Fibroblast of peridontal ligament (primary cell): Measurements from ENCODE around the gene COPE.
"Not testable (repeated sequence)": the region's sequence is repeated elsewhere in the genome, so short reads cannot be mapped to it uniquely, and the experiment has no call there.

ENCODE experiments used
- DNase-seq: peaks from one replicate; pipeline ENCODE4 v3.0.0-alpha.2; 2010; ENCODE audit errors: extremely low read depth

COPE gene

GRCh38 chr19:18908917-18909619, 10.1 kb downstream of the COPE start:
- DNase-seq: no peak

GRCh38 chr19:18906605-18907519, 12.3 kb downstream of the COPE start:
- no peak for DNase-seq

- DNase-seq: no peak
These were observed 13.5 kb downstream of the COPE start for GRCh38 chr19:18905513-18906236.

- DNase-seq: no peak
These were observed 14.1 kb downstream of the COPE start for GRCh38 chr19:18905058-18905456.

GRCh38 chr19:18904334-18905057, 14.7 kb downstream of the COPE start:
- no peak for DNase-seq

GRCh38 chr19:18903156-18904037, 15.8 kb downstream of the COPE start:
- DNase-seq: no peak

GRCh38 chr19:18902519-18902918, 16.7 kb downstream of the COPE start:
- not testable (repeated sequence) for DNase-seq

- no peak for DNase-seq
These were observed 17.7 kb downstream of the COPE start for GRCh38 chr19:18901491-18901890.

- DNase-seq: no peak
These were observed 18.3 kb downstream of the COPE start for GRCh38 chr19:18900700-18901481.

- DNase-seq: no peak
These were observed 19.3 kb downstream of the COPE start for GRCh38 chr19:18899624-18900560.

GRCh38 chr19:18898607-18899408, 20.4 kb downstream of the COPE start:
- no peak for DNase-seq

- DNase-seq: no peak
These were observed 21.0 kb downstream of the COPE start for GRCh38 chr19:18898081-18898606.

GRCh38 chr19:18897094-18898029, 21.8 kb downstream of the COPE start:
- no peak for DNase-seq

- DNase-seq: no peak
These were observed 22.8 kb downstream of the COPE start for GRCh38 chr19:18896421-18896841.

GRCh38 chr19:18895824-18896341, 23.3 kb downstream of the COPE start, which contains the start of gene CERS1:
Gene CERS1 (minus strand): TSS chr19:18896158. CDS start chr19:18896072, 86 bp downstream.
- DNase-seq: no peak
